ENCODE results near the gene CD99. TPM values are rescaled to one million over a fixed set of nuclear protein-coding genes. Genes with fewer than 3 reads are reported as not detected.
A peak's percentile ranks its signal among the peaks of the same experiment; 100 is the strongest.

Gene CD99
- polyA plus RNA-seq, 3 donors, result 159 to 217 (median 184) TPM

- TF ChIP-seq CTCF (IDR thresholded peaks at IDR 0.05), result no peak
- H3K27me3 Mint-ChIP-seq (ENCODE audit: low read depth in 3 of 3), result peaks cover 0 to 2% (median under 1%) of the 10 kb centered on the region in 3 donors
- H3K4me2 ChIP-seq (replicated peaks; ENCODE audit: extremely low read depth, low read length, poor library complexity, severe bottlenecking), result no peak overlapping the region
These were observed 6.8 kb upstream of the CD99 start for GRCh38 chrX:2684256-2684655.

GRCh38 chrX:2685886-2686285, 5.2 kb upstream of the CD99 start:
- intact Hi-C loops (cut with micrococcal nuclease), result no loop called here
- Mint-ChIP-seq H3K36me3 (no peaks in the 10 kb centered on the region), H3K27ac (peak overlapping the region in 1 of 7 donors; percentile 68), H3K9me3 (peaks cover 0 to 1% (median 0%) of the 10 kb centered on the region in 7 donors), H3K4me1 (peaks cover 2% of the 10 kb centered on the region), H3K4me3 (no peak overlapping the region), H3K27me3 (ENCODE audit: low read depth in 3 of 3) (peaks cover 8 to 13% (median 9%) of the 10 kb centered on the region in 3 donors)
- H3K4me2 ChIP-seq (replicated peaks; ENCODE audit: extremely low read depth, low read length, poor library complexity, severe bottlenecking), result no peak overlapping the region
- no peaks in the 10 kb centered on the region for H3K9me3 ChIP-seq (replicated peaks in 1 of 2; ENCODE audit: control insufficient read depth in 1 of 2, insufficient read depth in 1 of 2, low read length in 2 of 2)
- H3K36me3 ChIP-seq (replicated peaks in 1 of 2; ENCODE audit: control insufficient read depth in 1 of 2, insufficient read depth in 2 of 2, low read length in 2 of 2), result no peaks in the 10 kb centered on the region
- H3K79me2 ChIP-seq (ENCODE audit: insufficient read depth, low read length), result no peaks in the 10 kb centered on the region
- H3K4me3 ChIP-seq (replicated peaks in 1 of 3; ENCODE audit: low read depth in 2 of 3, low read length in 3 of 3), result no peak overlapping the region
- no peak overlapping the region for H2AFZ ChIP-seq (ENCODE audit: insufficient read depth, low read depth, low read length, poor library complexity, severe bottlenecking)
- H3K27ac ChIP-seq (ENCODE audit: low read depth in 1 of 2, low read length in 2 of 2), result no peak overlapping the region
- H3K9ac ChIP-seq (ENCODE audit: insufficient read depth, low read length, poor library complexity, severe bottlenecking), result no peak overlapping the region
- no peaks in the 10 kb centered on the region for H3K27me3 ChIP-seq (ENCODE audit: control insufficient read depth in 2 of 2, insufficient read depth in 2 of 2, low read length in 2 of 2)
- H4K20me1 ChIP-seq (ENCODE audit: insufficient read depth, low read length), result no peaks in the 10 kb centered on the region
- TF ChIP-seq CTCF (IDR thresholded peaks at IDR 0.05), result no peak
- peaks cover 5% of the 10 kb centered on the region in 2 donors for H3K4me1 ChIP-seq (ENCODE audit: control insufficient read depth in 1 of 2, insufficient read depth in 2 of 2, low read length in 2 of 2)
- DNase-seq, result no peak
- WGBS (ENCODE audit: insufficient coverage), result 89% methylated on average over 3 of the region's 5 CpGs

More at GRCh38 chrX:2684256-2684655, 6.8 kb upstream of the CD99 start:
- Histone ChIP-seq H3K27me3 (ENCODE audit: control insufficient read depth in 2 of 2, insufficient read depth in 2 of 2, low read length in 2 of 2) (no peaks in the 10 kb centered on the region), H3K9me3 (replicated peaks in 1 of 2; ENCODE audit: control insufficient read depth in 1 of 2, insufficient read depth in 1 of 2, low read length in 2 of 2) (no peaks in the 10 kb centered on the region), H3K4me1 (ENCODE audit: control insufficient read depth in 1 of 2, insufficient read depth in 2 of 2, low read length in 2 of 2) (no peaks in the 10 kb centered on the region), H3K9ac (ENCODE audit: insufficient read depth, low read length, poor library complexity, severe bottlenecking) (no peak overlapping the region), H3K4me3 (replicated peaks in 1 of 3; ENCODE audit: low read depth in 2 of 3, low read length in 3 of 3) (no peak overlapping the region), H3K27ac (ENCODE audit: low read depth in 1 of 2, low read length in 2 of 2) (no peak overlapping the region), H3K79me2 (ENCODE audit: insufficient read depth, low read length) (no peaks in the 10 kb centered on the region), H4K20me1 (ENCODE audit: insufficient read depth, low read length) (no peaks in the 10 kb centered on the region), H3K36me3 (replicated peaks in 1 of 2; ENCODE audit: control insufficient read depth in 1 of 2, insufficient read depth in 2 of 2, low read length in 2 of 2) (no peaks in the 10 kb centered on the region), H2AFZ (ENCODE audit: insufficient read depth, low read depth, low read length, poor library complexity, severe bottlenecking) (no peak overlapping the region)
- Mint-ChIP-seq H3K36me3 (no peaks in the 10 kb centered on the region), H3K4me1 (no peaks in the 10 kb centered on the region), H3K9me3 (peaks cover 0 to 4% (median 0%) of the 10 kb centered on the region in 7 donors), H3K27ac (no peak overlapping the region), H3K4me3 (no peak overlapping the region)
- WGBS (ENCODE audit: insufficient coverage), result 67% methylated on average over 1 of the region's 1 CpG
- DNase-seq, result no peak
- intact Hi-C loops (cut with micrococcal nuclease), result no loop called here

Data from CD14-positive monocyte (primary cell).